Neutrophil (primary cell): ENCODE measurements around the gene CYTH3.

Experiments
- H3K27ac ChIP-seq: fragments of 200-600 bp; sonication (generic); 2 replicates; pipeline ENCODE4 v1.5.1; 2016; ENCODE audit warnings: mild to moderate bottlenecking, moderate library complexity
- H3K27me3 ChIP-seq: fragments of 200-600 bp; sonication (generic); 2 replicates; pipeline ENCODE4 v1.6.0; 2016; ENCODE audit warnings: mild to moderate bottlenecking
- H3K36me3 ChIP-seq: fragments of 200-600 bp; sonication (generic); 2 replicates; pipeline ENCODE4 v1.5.1; 2017
- H3K4me1 ChIP-seq, 2 experiments: fragments of 200-600 bp in 1 of 2; sonication (generic) in 1 of 2; 1 replicate in 1 of 2; 2 replicates in 1 of 2; pipeline versions ENCODE4 v1.5.1 to v1.6.1; 2013 to 2016; ENCODE audit warnings: low read depth in 1 of 2, low read length in 1 of 2, mild to moderate bottlenecking in 1 of 2, moderate library complexity in 1 of 2; ENCODE audit not compliant: control insufficient read depth in 1 of 2, insufficient read depth in 1 of 2
- H3K4me3 ChIP-seq, 2 experiments: fragments of 200-600 bp in 1 of 2; sonication (generic) in 1 of 2; 1 replicate in 1 of 2; 2 replicates in 1 of 2; pipeline ENCODE4 v1.5.1; 2013 to 2016; ENCODE audit warnings: low read depth in 1 of 2, low read length in 1 of 2, mild to moderate bottlenecking in 1 of 2, moderate library complexity in 1 of 2
- H3K9me3 ChIP-seq: fragments of 200-600 bp; sonication (generic); 2 replicates; pipeline ENCODE4 v1.5.1; 2016
- TF ChIP-seq, protein P1 (sequence below): fragments of 200-600 bp; sonication (generic); IDR thresholded peaks from 2 replicates; pipeline ENCODE4 v1.5.1; 2016; ENCODE audit warnings: antibody characterized with exemption

Gene CYTH3, protein sequence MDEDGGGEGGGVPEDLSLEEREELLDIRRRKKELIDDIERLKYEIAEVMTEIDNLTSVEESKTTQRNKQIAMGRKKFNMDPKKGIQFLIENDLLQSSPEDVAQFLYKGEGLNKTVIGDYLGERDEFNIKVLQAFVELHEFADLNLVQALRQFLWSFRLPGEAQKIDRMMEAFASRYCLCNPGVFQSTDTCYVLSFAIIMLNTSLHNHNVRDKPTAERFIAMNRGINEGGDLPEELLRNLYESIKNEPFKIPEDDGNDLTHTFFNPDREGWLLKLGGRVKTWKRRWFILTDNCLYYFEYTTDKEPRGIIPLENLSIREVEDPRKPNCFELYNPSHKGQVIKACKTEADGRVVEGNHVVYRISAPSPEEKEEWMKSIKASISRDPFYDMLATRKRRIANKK

DNA sequence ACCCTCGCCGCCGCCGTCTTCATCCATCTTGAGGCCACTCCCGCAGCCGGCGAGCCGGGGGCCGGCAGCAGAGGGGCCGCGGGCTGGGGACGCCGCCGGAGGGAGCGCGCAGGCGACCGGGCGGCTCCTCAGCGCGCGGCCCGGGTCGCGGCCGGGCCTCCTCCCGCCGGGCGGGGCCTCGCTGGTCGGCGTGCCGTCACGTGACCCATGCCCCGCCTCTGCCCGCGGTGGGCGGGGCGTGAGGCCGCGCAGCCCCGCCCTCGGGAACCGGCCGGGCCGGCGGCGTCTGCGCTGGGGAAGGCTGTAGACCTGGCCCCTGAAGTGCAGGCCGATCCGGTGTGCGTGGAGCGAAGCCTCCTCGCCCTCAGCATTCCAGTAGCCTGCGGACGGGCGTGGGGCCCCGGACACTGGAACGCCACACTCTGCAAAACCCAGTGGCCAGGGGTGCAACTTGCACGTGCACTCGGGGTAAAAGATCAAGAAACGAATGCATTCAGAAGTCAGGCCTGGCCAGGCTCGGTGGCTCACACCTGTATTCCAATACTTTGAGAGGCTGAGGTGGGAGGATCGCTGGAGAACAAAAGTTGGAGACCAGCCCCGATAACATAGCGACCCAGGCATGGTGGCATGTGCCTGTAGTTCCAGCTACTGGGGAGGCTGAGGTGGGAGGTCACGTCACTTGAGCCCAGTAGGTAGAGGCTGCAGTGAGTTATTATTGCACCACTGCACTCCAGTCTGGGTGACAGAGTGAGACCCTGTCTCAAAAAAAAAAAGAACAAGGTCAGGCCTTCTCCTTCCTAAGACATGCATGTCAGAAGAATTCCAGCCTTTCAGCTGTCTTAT is at the start of gene CYTH3:
CYTH3 (minus strand) TSS at position 144 of the 843 bp plus-strand sequence; CDS start at position 27, 117 bp downstream.
- peaks cover 15 to 17% of the 10 kb centered on the region in 2 experiments for H3K4me1 ChIP-seq
- TF ChIP-seq, protein P1, sequence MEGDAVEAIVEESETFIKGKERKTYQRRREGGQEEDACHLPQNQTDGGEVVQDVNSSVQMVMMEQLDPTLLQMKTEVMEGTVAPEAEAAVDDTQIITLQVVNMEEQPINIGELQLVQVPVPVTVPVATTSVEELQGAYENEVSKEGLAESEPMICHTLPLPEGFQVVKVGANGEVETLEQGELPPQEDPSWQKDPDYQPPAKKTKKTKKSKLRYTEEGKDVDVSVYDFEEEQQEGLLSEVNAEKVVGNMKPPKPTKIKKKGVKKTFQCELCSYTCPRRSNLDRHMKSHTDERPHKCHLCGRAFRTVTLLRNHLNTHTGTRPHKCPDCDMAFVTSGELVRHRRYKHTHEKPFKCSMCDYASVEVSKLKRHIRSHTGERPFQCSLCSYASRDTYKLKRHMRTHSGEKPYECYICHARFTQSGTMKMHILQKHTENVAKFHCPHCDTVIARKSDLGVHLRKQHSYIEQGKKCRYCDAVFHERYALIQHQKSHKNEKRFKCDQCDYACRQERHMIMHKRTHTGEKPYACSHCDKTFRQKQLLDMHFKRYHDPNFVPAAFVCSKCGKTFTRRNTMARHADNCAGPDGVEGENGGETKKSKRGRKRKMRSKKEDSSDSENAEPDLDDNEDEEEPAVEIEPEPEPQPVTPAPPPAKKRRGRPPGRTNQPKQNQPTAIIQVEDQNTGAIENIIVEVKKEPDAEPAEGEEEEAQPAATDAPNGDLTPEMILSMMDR = peak; percentile 20
- H3K36me3 ChIP-seq = no peaks in the 10 kb centered on the region
- peak within 1 kb of the TSS; percentile 27 for H3K27ac ChIP-seq
- peak within 1 kb of the TSS; percentile 67 to 86 for H3K4me3 ChIP-seq
- H3K9me3 ChIP-seq = no peaks in the 10 kb centered on the region
- H3K27me3 ChIP-seq = peaks cover 49% of the 10 kb centered on the region

DNA sequence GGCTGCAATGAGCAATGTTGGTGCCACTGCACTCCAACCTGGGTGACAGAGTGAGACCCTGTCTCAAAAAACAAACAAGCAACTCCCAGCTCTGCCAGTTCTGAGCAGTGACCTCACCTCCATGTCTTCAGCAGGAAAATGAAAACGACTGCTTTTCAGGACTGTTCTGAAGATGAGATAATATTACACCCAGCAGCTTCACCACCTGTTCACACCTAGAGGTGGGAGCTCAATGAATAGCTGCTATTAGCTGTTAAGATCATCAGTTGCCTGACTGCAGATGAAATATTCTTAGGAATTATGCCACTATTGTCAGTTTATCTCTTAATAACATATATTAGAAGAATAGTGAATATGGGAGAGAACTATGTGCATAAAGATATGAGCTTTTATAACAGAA is 48.4 kb upstream of the CYTH3 start:
- H3K36me3 ChIP-seq = no peaks in the 10 kb centered on the region
- H3K27me3 ChIP-seq = no peaks in the 10 kb centered on the region
- TF ChIP-seq, protein P1 = no peak
- no peak overlapping the region for H3K4me3 ChIP-seq
- no peaks in the 10 kb centered on the region for H3K9me3 ChIP-seq
- no peak overlapping the region for H3K27ac ChIP-seq
- peaks cover 0 to 6% of the 10 kb centered on the region in 2 experiments for H3K4me1 ChIP-seq

DNA sequence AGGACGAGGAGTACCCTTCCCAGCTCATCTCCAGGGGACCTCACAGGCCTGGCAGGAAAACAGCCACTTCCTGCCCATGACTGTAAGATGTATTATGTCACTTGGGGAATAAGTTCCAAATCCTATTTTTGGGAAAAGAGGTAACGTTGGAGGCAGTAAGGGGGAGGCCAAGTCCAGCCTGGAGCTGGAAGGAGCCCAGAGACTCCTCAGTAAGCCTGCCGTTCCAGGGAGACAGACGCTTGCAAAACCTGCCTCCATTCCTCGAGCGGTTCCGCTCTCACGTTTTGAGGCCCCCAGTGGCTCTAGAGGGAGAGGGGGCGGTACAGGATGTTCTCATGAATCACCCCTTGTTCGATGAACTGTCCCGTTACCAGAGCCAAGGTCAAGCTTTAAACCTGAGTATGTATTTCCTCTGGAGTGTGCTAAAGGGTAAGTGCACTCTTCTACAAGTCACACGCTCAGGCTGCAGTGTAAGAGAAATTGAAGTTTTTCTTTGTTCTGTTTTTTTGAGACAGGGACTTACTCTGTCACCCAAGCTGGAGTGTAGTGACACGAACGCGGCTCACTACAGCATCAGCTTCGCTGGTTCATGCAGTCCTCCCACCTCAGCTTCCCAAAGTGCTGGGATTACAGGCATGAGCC is 45.5 kb upstream of the CYTH3 start:
- no peak overlapping the region for H3K27ac ChIP-seq
- no peaks in the 10 kb centered on the region for H3K36me3 ChIP-seq
- H3K4me1 ChIP-seq = peaks cover 0 to 6% of the 10 kb centered on the region in 2 experiments
- TF ChIP-seq, protein P1 = no peak
- no peaks in the 10 kb centered on the region for H3K27me3 ChIP-seq
- no peaks in the 10 kb centered on the region for H3K9me3 ChIP-seq
- no peak overlapping the region for H3K4me3 ChIP-seq

DNA sequence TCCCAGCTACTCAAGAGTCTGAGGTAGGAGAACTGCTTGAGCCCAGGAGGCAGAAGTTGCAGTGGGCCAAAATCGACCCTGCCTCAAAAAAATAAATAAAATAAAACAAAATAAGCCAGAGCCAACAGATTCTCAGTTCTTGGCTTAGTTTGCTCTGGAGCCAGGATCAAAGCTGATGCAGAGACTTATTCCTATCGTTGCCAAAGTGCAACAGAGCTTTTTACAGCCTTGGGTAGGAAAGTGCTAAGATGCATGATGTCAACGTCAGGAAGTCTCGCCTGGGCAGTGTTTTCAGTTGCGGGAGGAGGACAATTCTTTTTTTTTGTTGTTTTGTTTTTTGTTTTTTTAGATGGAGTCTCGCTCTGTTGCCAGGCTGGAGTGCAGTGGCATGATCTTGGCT is 43.8 kb upstream of the CYTH3 start:
- Histone ChIP-seq H3K9me3 (no peaks in the 10 kb centered on the region), H3K36me3 (no peaks in the 10 kb centered on the region), H3K4me3 (no peak overlapping the region), H3K4me1 (peaks cover 0 to 6% of the 10 kb centered on the region in 2 experiments), H3K27me3 (no peaks in the 10 kb centered on the region), H3K27ac (no peak overlapping the region)
- TF ChIP-seq, protein P1 = no peak

DNA sequence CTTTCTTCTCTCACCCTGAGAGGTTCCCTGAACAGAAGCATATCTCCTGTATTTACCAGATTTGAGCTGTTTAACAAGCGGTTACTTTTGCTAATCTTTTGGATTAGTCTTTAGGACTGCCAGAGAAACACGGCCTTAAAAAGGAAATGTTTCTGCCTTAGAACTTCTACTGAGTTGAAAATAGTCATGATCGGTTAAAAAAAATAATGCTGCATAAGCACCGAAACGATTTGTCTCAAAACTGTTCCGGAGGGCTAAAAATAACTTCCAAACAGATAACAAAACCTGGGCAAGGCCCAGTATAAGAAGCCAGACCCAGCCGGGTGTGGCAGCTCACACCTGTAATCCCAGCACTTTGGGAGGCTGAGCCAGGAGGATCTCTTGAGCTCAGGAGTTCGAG is 43.3 kb upstream of the CYTH3 start:
- Histone ChIP-seq H3K27me3 (no peaks in the 10 kb centered on the region), H3K4me3 (no peak overlapping the region), H3K36me3 (no peaks in the 10 kb centered on the region), H3K9me3 (no peaks in the 10 kb centered on the region), H3K27ac (no peak overlapping the region), H3K4me1 (peaks cover 0 to 6% of the 10 kb centered on the region in 2 experiments)
- TF ChIP-seq, protein P1 = no peak
